GM21825 (cell line): ENCODE measurements around the gene CEMIP.
"Not testable (repeated sequence)": the region's sequence is repeated elsewhere in the genome, so short reads cannot be mapped to it uniquely, and the experiment has no call there.

Experiments used
- ATAC-seq: cut with Tn5 transposase; IDR thresholded peaks from one replicate; pipeline ENCODE4 v1.9.1; 2021; ENCODE audit warnings: mild to moderate bottlenecking, moderate library complexity; ENCODE audit not compliant: unreplicated experiment

The CEMIP gene

DNA sequence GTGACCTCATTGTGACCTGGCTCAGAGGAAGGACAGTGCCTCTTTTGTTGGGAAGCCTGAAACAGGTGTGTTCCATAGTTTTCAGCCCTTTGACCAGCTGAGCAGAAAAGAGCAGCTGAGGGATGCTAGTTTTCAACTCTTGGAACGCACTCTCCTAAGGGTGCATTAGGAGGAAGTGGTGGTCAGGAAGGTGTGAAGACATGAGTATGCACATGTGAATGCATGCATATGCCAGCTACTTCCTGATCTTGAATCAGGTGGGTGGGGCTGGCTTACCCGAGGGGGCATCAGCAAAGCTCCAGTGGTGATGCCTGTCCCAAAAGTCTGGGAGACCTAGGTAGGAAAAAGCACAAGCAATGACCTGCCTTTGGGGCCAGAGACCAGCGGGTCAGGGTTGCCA lies 23.3 kb upstream of the CEMIP start:
- no peak for ATAC-seq

GRCh38 chr15:80758130-80758745 lies 20.9 kb upstream of the CEMIP start:
- ATAC-seq = no peak

DNA sequence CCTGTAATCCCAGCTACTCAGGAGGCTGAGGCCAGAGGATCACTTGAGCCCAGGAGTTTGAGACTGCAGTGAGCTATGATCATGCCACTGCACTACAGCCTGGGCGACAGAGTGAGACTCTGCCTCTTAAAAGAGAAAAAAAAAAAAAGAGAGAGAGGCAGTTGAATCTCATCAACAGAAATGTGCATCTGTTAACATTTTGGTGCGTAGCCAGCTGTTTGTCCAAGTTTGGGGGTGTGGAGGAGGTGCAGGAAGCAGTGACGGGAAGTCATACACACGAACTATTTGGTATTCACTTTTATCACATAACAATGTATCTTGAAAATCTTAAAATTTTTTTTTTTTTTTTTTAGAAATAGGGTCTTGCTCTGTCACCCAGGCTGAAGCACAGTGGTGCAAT lies 18.2 kb upstream of the CEMIP start:
- ATAC-seq = no peak

GRCh38 chr15:80761754-80762153 lies 17.4 kb upstream of the CEMIP start:
- no peak for ATAC-seq

GRCh38 chr15:80763235-80763634 lies 15.9 kb upstream of the CEMIP start:
- ATAC-seq = not testable (repeated sequence)

DNA sequence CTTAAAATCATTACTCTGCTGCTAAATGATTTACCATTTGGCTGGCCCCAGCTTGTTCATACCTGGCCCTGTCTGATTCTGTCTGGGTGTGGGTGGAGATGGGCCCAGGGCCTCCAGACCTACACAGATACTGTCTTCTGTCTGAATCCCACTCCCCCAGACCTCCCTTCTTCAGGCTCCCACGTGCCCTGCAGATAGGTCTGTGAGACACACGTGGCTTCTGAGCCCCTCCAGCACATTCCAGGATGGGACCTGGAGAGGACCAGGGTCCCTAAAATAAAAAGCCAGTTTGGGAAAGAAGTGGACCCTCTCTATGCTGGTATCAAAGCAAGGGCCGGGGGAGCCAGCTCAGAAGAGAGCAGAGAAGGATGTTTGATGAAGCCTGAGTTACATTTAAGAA lies 14.6 kb upstream of the CEMIP start:
- no peak for ATAC-seq

GRCh38 chr15:80766275-80766674 lies 12.9 kb upstream of the CEMIP start:
- no peak for ATAC-seq

GRCh38 chr15:80768158-80768557 lies 11.0 kb upstream of the CEMIP start:
- ATAC-seq = no peak

DNA sequence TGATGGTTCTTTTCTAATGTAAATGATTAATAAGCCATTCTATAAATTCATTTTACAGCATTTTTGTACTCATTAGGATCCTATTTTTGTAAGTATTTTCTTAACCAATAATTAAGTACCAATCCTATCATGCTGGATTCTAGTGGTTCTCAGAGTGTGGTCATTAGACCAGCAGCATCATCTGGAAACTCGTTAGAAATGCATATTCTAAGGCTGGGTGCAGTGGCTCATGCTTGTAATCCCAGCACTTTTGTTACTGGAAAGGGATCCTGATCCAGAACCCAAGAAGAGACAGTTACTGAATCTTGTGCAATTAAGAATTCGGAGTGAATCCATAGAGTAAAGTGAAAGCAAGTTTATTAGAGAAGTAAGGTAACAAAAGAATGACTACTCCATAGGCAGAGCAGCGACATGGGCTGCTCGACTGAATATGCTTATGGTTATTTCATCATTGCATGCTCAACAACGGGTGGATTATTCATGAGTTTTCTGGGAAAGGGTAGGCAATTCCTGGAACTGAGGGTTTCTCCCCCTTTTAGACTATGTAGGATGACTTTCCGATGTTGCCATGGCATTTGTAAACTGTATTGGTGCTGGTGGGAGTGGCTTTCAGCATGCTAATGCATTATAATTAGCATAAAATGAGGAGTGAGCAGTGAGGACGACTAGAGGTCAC lies 9.9 kb upstream of the CEMIP start:
- no peak for ATAC-seq

DNA sequence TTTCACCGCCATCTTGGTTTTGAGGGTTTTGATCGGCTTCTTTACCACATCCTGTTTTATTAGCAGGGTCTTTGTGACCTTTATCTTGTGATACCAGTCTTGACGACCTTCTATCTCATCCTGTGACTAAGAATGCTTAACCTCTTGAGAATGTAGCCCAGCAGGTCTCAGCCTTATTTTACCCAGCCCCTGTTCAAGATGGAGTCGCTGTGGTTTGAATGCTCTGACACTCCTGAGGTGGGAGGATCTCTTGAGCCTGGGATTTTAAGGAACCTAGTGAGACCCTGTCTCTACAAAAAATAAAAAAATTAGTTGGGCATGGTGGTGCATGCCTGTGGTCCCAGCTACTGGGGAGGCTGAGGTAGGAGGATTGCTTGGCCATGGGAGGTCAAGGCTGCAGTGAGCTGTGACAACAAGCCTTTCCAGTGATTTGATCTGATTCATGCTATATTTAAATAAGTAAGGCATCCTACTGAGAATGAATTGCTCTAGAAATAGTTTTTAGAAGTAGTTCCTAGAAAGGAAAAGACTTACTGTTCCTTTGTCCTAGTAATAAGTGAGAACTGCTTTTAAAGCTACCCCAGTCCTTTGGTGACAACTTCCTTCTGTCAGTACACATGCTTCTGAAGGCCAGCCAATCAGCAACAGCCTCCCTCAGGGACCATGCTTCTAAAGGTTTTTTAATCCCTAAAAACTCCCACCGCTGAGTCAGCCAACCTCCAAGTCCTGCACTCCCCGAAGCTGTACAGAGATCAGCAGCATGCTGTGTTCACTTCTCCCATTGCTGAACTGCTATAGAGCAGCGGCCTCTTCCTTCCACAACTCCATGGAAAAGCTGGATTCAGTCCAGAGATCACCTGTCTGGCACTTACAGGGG lies 9.1 kb upstream of the CEMIP start:
- no peak for ATAC-seq

GRCh38 chr15:80773122-80773551 lies 6.0 kb upstream of the CEMIP start:
- no peak for ATAC-seq

DNA sequence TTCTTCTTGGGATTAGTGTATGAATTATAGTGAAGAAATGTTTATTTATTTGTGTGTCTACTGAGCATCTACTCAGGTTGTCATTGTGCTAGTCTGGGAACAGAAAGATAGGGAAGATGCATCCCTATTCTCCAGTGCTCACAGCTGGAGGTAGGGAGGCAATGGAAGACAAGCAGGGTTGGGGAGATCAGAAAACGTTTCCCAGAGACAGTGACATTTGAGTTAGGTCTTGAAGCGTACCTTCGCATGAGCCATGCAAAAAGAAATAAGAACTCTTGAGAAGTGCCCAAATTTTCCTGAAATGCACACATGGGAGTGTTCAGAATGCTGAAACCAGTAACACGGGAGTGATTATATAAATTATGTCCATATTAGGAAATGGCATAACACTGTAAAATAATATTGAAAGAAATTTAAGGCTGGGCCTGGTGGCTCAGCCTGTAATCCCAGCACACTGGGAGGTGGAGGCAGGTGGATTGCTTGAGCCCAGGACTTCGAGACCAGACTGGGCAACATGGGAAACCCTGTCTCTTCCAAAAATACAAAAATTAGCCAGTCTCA lies 5.3 kb upstream of the CEMIP start:
- no peak for ATAC-seq

GRCh38 chr15:80774486-80774885 lies 4.7 kb upstream of the CEMIP start:
- no peak for ATAC-seq

DNA sequence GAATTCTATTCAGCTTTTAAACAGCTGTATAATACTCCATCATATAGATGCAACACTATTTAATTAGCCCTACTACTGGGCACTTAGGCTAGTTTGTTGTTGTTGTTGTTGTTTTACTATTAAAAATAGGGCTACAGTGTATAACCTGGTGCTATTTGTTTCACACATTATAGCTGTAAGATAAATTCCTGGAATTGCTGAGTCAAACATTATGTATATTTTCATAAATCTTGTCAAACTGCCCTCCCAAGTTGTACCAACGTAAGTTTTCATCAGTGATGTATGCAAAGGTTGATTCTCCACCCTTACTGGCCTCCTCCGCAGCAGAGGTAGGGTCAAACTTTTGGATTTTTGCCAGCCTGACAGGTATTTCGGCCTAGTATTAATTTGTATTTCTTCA lies 3.8 kb upstream of the CEMIP start:
- no peak for ATAC-seq

DNA sequence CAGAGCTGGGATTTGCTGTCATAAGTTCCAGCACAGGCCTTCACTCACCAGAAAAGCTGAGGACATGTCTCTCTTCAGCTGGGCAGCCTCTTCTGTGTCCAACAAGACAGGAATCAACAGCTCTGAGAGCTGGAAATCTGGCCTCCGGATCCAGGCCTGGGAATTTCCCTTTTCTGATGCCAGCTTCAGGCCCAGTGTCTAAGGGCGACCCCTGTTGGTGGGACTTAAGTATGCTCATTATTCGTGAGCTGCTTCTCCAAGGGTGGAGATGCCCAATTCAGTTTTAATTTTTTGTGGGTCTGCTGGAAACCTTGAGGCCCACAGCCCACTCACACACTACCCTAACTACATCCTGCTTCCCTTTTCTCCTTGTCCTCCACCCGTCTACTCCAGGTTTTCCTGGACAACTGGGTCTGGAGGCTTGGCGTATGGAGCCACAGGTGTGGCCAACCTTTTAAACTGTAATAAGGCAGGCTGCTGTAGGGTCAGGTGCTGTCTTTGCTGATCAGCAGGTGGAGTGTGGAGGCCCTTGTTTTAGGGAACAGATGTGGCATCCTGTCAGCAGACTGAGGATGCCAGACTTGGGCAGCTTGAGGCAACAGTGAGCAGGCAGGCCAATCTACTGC lies 2.6 kb upstream of the CEMIP start:
- no peak for ATAC-seq

GRCh38 chr15:80777137-80777536 lies 2.0 kb upstream of the CEMIP start:
- ATAC-seq = no peak

- ATAC-seq = no peak
Observed at GRCh38 chr15:80777826-80778620, 1.1 kb upstream of the CEMIP start.

DNA sequence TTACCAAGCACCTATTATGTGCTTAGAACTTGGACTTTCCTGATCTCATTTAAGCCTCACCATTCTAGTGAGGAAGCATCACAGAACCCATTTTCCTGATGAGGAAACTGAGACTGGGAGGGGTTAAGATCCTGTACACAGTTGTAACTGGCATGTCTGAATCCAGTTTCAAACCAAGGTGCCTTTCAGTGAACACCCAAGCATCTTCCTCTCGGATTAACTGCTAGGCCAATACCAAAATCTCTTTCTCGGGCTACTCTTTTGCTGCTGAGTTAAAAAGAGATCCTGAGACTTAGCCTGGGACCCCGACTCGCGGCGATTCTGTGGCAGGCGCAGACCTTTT lies 578 bp upstream of the CEMIP start:
- ATAC-seq = no peak

DNA sequence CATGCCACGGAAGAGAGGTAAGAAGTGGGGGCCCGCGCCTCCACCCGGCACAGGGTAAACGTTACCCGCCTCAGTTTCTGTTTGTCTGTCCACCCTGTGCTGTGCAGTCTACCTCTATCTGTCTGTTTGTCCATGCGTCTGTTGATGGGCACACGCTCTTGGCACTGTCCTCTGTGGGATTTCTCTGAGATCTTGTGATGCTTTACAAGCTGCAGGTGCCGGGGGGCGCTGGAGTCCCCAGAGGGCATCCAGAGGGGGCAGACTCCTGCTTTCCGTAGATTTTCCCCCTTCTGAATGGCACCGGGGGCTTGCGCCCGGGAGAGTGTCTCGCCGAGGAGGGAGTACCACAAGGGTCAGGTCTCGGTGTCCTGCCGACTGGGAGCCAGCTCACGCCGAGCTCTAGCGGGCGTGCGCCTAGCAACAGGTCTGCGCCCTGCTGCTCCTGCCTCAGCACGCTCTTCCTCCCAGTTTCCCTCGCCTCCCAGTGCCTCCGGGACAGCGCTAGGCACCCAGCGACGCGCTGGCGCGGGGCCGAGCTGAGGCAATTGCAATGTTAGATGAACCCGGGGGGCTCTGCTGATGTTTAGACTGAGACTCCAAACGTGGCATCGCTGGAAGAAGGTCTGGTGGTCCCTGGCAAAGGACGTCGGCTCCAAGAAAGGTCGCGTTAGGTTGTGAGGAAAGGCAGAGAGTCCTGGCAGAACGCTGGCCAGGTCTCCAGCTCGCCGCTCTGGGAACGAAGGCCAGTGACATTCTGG lies 667 bp downstream of the CEMIP start:
- ATAC-seq = no peak
